VCaP (cell line): ENCODE data around the gene FLOT1.
A peak's percentile ranks its signal among the peaks of the same experiment; 100 is the strongest.

Experiments
- H3K27ac ChIP-seq: fragments of 450-650 bp; 2 replicates; pipeline ENCODE4 v1.5.1; 2017
- CTCF ChIP-seq: fragments of 450-650 bp; conservative IDR thresholded peaks from 2 replicates; pipeline ENCODE4 v1.5.1; 2017; ENCODE audit warnings: mild to moderate bottlenecking, moderate library complexity

Gene FLOT1

GRCh38 chr6:30703011-30703410 lies 39.5 kb downstream of the FLOT1 start:
- no peak for TF ChIP-seq CTCF
- H3K27ac ChIP-seq: no peak overlapping the region

GRCh38 chr6:30700340-30700739 lies 42.1 kb downstream of the FLOT1 start:
- no peak for TF ChIP-seq CTCF

GRCh38 chr6:30696432-30696831 lies 46.1 kb downstream of the FLOT1 start:
- H3K27ac ChIP-seq: no peak overlapping the region
- TF ChIP-seq CTCF: no peak

More at GRCh38 chr6:30700340-30700739, 42.1 kb downstream of the FLOT1 start:
- no peak overlapping the region for H3K27ac ChIP-seq

GRCh38 chr6:30691208-30691847 lies 51.2 kb downstream of the FLOT1 start:
- no peak for TF ChIP-seq CTCF
- peak overlapping the region; percentile 74 for H3K27ac ChIP-seq

GRCh38 chr6:30690403-30691207 lies 51.9 kb downstream of the FLOT1 start, which contains the start of gene NRM:
NRM (minus strand) TSS chr6:30690984; CDS start chr6:30690974, 10 bp downstream.
- peak within 1 kb of the TSS; percentile 74 for H3K27ac ChIP-seq
- no peak for TF ChIP-seq CTCF

- peak overlapping the region; percentile 74 for H3K27ac ChIP-seq
- no peak for TF ChIP-seq CTCF
These were observed 52.5 kb downstream of the FLOT1 start for GRCh38 chr6:30689985-30690384.

GRCh38 chr6:30689022-30689865 lies 53.2 kb downstream of the FLOT1 start:
- TF ChIP-seq CTCF: no peak
- H3K27ac ChIP-seq: no peak overlapping the region
